ENCODE measurements around the gene RSBN1.
"Not testable (repeated sequence)": the region's sequence is repeated elsewhere in the genome, so short reads cannot be mapped to it uniquely, and the experiment has no call there.

The RSBN1 gene

GRCh38 chr1:113811888-113812660, at the start of gene RSBN1:
Gene RSBN1 (minus strand): TSS chr1:113812476. CDS start chr1:113812412, 64 bp downstream.
- TF ChIP-seq POLR2A (IDR thresholded peaks at IDR 0.05; ENCODE audit: low read depth, low read length), result peak; percentile 89
- FAIRE-seq (peak; percentile 98), DNase-seq (ENCODE audit: insufficient read length, low spot score) (peak; percentile 84)

- no peak for DNase-seq (ENCODE audit: insufficient read length, low spot score)
- no peak for TF ChIP-seq POLR2A (IDR thresholded peaks at IDR 0.05; ENCODE audit: low read depth, low read length)
- no peak for FAIRE-seq
These were observed 49.4 kb upstream of the RSBN1 start for GRCh38 chr1:113861641-113862040.

GRCh38 chr1:113860891-113861290, 48.6 kb upstream of the RSBN1 start:
- FAIRE-seq (peak; percentile 93), DNase-seq (ENCODE audit: insufficient read length, low spot score) (peak; percentile 12)
- no peak for TF ChIP-seq POLR2A (IDR thresholded peaks at IDR 0.05; ENCODE audit: low read depth, low read length)

GRCh38 chr1:113859478-113860175, 47.4 kb upstream of the RSBN1 start:
- FAIRE-seq (no peak), DNase-seq (ENCODE audit: insufficient read length, low spot score) (no peak)
- no peak for TF ChIP-seq POLR2A (IDR thresholded peaks at IDR 0.05; ENCODE audit: low read depth, low read length)

GRCh38 chr1:113858982-113859381, 46.7 kb upstream of the RSBN1 start:
- no peak for DNase-seq (ENCODE audit: insufficient read length, low spot score)
- no peak for FAIRE-seq
- no peak for TF ChIP-seq POLR2A (IDR thresholded peaks at IDR 0.05; ENCODE audit: low read depth, low read length)

GRCh38 chr1:113858418-113858817, 46.1 kb upstream of the RSBN1 start:
- TF ChIP-seq POLR2A (IDR thresholded peaks at IDR 0.05; ENCODE audit: low read depth, low read length), result no peak
- DNase-seq (ENCODE audit: insufficient read length, low spot score), result no peak
- no peak for FAIRE-seq

GRCh38 chr1:113857776-113858175, 45.5 kb upstream of the RSBN1 start:
- FAIRE-seq, result no peak
- no peak for DNase-seq (ENCODE audit: insufficient read length, low spot score)
- no peak for TF ChIP-seq POLR2A (IDR thresholded peaks at IDR 0.05; ENCODE audit: low read depth, low read length)

- no peak for TF ChIP-seq POLR2A (IDR thresholded peaks at IDR 0.05; ENCODE audit: low read depth, low read length)
- DNase-seq (ENCODE audit: insufficient read length, low spot score) (no peak), FAIRE-seq (peak; percentile 27)
These were observed 44.1 kb upstream of the RSBN1 start for GRCh38 chr1:113856401-113856790.

- DNase-seq (ENCODE audit: insufficient read length, low spot score), result no peak
- TF ChIP-seq POLR2A (IDR thresholded peaks at IDR 0.05; ENCODE audit: low read depth, low read length), result no peak
- FAIRE-seq, result no peak
These were observed 43.5 kb upstream of the RSBN1 start for GRCh38 chr1:113855630-113856400.

GRCh38 chr1:113854234-113854633, 42.0 kb upstream of the RSBN1 start:
- no peak for TF ChIP-seq POLR2A (IDR thresholded peaks at IDR 0.05; ENCODE audit: low read depth, low read length)
- FAIRE-seq, result no peak
- DNase-seq (ENCODE audit: insufficient read length, low spot score), result no peak

- not testable (repeated sequence) for DNase-seq (ENCODE audit: insufficient read length, low spot score); FAIRE-seq
These were observed 40.4 kb upstream of the RSBN1 start for GRCh38 chr1:113852694-113853093.

- no peak for DNase-seq (ENCODE audit: insufficient read length, low spot score)
- TF ChIP-seq POLR2A (IDR thresholded peaks at IDR 0.05; ENCODE audit: low read depth, low read length), result no peak
- FAIRE-seq, result no peak
These were observed 38.0 kb upstream of the RSBN1 start for GRCh38 chr1:113850127-113850796.

GRCh38 chr1:113849072-113849471, 36.8 kb upstream of the RSBN1 start:
- FAIRE-seq (no peak), DNase-seq (ENCODE audit: insufficient read length, low spot score) (no peak)
- TF ChIP-seq POLR2A (IDR thresholded peaks at IDR 0.05; ENCODE audit: low read depth, low read length), result no peak
